K562 (cell line): ENCODE data around the gene PPIA. TPM values are rescaled to one million over a fixed set of nuclear protein-coding genes. Genes with fewer than 3 reads are reported as not detected.
A peak's percentile ranks its signal among the peaks of the same experiment; 100 is the strongest.

Experiments used
- BMI1 ChIP-seq: fragments of 150-350 bp; IDR thresholded peaks from 2 replicates; pipeline ENCODE4 v1.6.1; 2014; ENCODE audit warnings: low read length
- BRF1 ChIP-seq: IDR thresholded peaks from 3 replicates; pipeline ENCODE4 v1.6.1; 2011; ENCODE audit warnings: borderline replicate concordance, mild to moderate bottlenecking; ENCODE audit not compliant: insufficient read length; ENCODE audit errors: extremely low read depth
- BRF2 ChIP-seq: IDR thresholded peaks from 3 replicates; pipeline ENCODE4 v1.6.1; 2011; ENCODE audit warnings: borderline replicate concordance, mild to moderate bottlenecking; ENCODE audit not compliant: insufficient read length, insufficient read depth
- C11orf30 ChIP-seq: fragments of 450-650 bp; IDR thresholded peaks from 2 replicates; pipeline ENCODE4 v1.6.1; 2016; ENCODE audit warnings: low read depth, mild to moderate bottlenecking
- EHMT2 ChIP-seq: fragments of 450-650 bp; IDR thresholded peaks from 2 replicates; pipeline ENCODE4 v1.6.1; 2018; ENCODE audit warnings: antibody characterized with exemption
- ELF4 ChIP-seq: fragments of 450-650 bp; formaldehyde crosslinking; IDR thresholded peaks from 2 replicates; pipeline ENCODE4 v1.4.0; 2022; ENCODE audit warnings: missing genetic modification characterization
- FOSL1 ChIP-seq: fragments of 200-800 bp; sonication (Bioruptor generic); conservative IDR thresholded peaks from 2 replicates; pipeline ENCODE4 v1.6.1; 2016; ENCODE audit warnings: missing genetic modification characterization, missing compliant biosample characterization
- GTF2F1 ChIP-seq: IDR thresholded peaks from 2 replicates; pipeline ENCODE4 v1.6.1; 2011; ENCODE audit warnings: low read depth, low read length, improper control_type of control experiment
- IRF9 ChIP-seq: fragments of 450-650 bp; IDR thresholded peaks from 2 replicates; pipeline ENCODE4 v1.6.1; 2016; ENCODE audit warnings: missing biosample characterization, missing genetic modification characterization
- MAZ ChIP-seq, 2 experiments: fragments of 450-650 bp in 1 of 2; sonication (generic) in 1 of 2; formaldehyde crosslinking; IDR thresholded peaks in 1 of 2; conservative IDR thresholded peaks in 1 of 2; 2 replicates each; pipeline versions ENCODE4 v1.4.0 to v1.5.0; 2020; ENCODE audit warnings: mild to moderate bottlenecking in 1 of 2, missing genetic modification reagents in 1 of 2
- NELFE ChIP-seq: IDR thresholded peaks from 2 replicates; pipeline ENCODE4 v1.6.1; 2011; ENCODE audit warnings: mild to moderate bottlenecking; ENCODE audit not compliant: insufficient read depth, insufficient read length
- NR1H2 ChIP-seq: sonication (generic); formaldehyde crosslinking; IDR thresholded peaks from 2 replicates; pipeline ENCODE4 v1.4.0; 2020; ENCODE audit warnings: mild to moderate bottlenecking, missing genetic modification reagents
- PCBP1 ChIP-seq: fragments of 200-400 bp; formaldehyde crosslinking; IDR thresholded peaks from 2 replicates; pipeline ENCODE4 v1.6.1; 2018; ENCODE audit warnings: mild to moderate bottlenecking, low read depth, low read length; ENCODE audit not compliant: poor library complexity, severe bottlenecking
- PHB ChIP-seq: fragments of 250-450 bp; sonication (Bioruptor Pico); IDR thresholded peaks from 2 replicates; pipeline ENCODE4 v1.5.0; 2021
- PML ChIP-seq: IDR thresholded peaks from 2 replicates; pipeline ENCODE4 v1.6.1; 2012; ENCODE audit warnings: low read length, inconsistent platforms
- PTBP1 ChIP-seq: fragments of 200-400 bp; formaldehyde crosslinking; IDR thresholded peaks from 2 replicates; pipeline ENCODE4 v1.6.1; 2017; ENCODE audit warnings: low read depth, low read length
- PTTG1 ChIP-seq: fragments of 450-650 bp; IDR thresholded peaks from 2 replicates; pipeline ENCODE4 v1.6.1; 2016; ENCODE audit warnings: low read depth, mild to moderate bottlenecking, missing genetic modification characterization, missing compliant biosample characterization
- RBBP5 ChIP-seq: fragments of 200-600 bp; sonication (generic); IDR thresholded peaks from 2 replicates; pipeline ENCODE4 v1.6.1; 2012; ENCODE audit warnings: borderline replicate concordance, mild to moderate bottlenecking, low read length, control low read depth, inconsistent platforms; ENCODE audit not compliant: insufficient read depth, poor library complexity, severe bottlenecking
- TAF9B ChIP-seq: fragments of 450-650 bp; IDR thresholded peaks from 2 replicates; pipeline ENCODE4 v1.6.1; 2018; ENCODE audit warnings: mild to moderate bottlenecking; ENCODE audit not compliant: partially characterized antibody
- THAP7 ChIP-seq: fragments of 250-450 bp; sonication (Bioruptor Pico); IDR thresholded peaks from 2 replicates; pipeline ENCODE4 v1.5.0; 2021
- THRAP3 ChIP-seq: fragments of 450-650 bp; IDR thresholded peaks from 2 replicates; pipeline ENCODE4 v1.6.1; 2016; ENCODE audit warnings: mild to moderate bottlenecking, inconsistent platforms, borderline replicate concordance
- ZBTB2 ChIP-seq: fragments of 450-650 bp; IDR thresholded peaks from 2 replicates; pipeline ENCODE4 v1.6.1; 2016; ENCODE audit warnings: antibody characterized with exemption
- ZNF408 ChIP-seq: fragments of 250-450 bp; sonication (Bioruptor Pico); IDR thresholded peaks from 2 replicates; pipeline ENCODE4 v1.4.0; 2020; ENCODE audit warnings: low read depth, mild to moderate bottlenecking, moderate library complexity
- ZNF586 ChIP-seq: fragments of 450-650 bp; formaldehyde crosslinking; conservative IDR thresholded peaks from 2 replicates; pipeline ENCODE4 v1.4.0; 2020; ENCODE audit warnings: mild to moderate bottlenecking, moderate library complexity
- ZNF77 ChIP-seq: fragments of 250-450 bp; sonication (Bioruptor Pico); IDR thresholded peaks from 2 replicates; pipeline ENCODE4 v1.5.0; 2020
- ZNF79 ChIP-seq: fragments of 250-450 bp; sonication (Bioruptor Pico); IDR thresholded peaks from 2 replicates; pipeline ENCODE4 v1.4.0; 2020; ENCODE audit warnings: low read depth, mild to moderate bottlenecking, moderate library complexity
- polyA plus RNA-seq, 8 experiments: library from polyadenylated mRNA; depleted of rRNA in 4 of 8; stranded (reverse) in 5 of 8; unstranded in 3 of 8; fragments of >200 nt; fragmentation: Nextera tagmentation in 2 of 8; fragmentation: Illumina TruSeq in 1 of 8; extraction: Ambion mirVana in 2 of 8; extraction: Trizol in 1 of 8; gene quantifications; 2 replicates each; pipeline versions ENCODE4 v1.2.1 to v1.2.3, GENCODE V29; 2011 to 2014; ENCODE audit warnings: inconsistent platforms in 1 of 8, missing spikeins in 1 of 8
- total RNA-seq, 7 experiments: library from RNA; depleted of rRNA in 6 of 7; stranded (reverse); fragments of >200 nt in 6 of 7; fragmentation: Illumina TruSeq in 2 of 7; extraction: Trizol in 2 of 7; gene quantifications; 2 replicates each; pipeline versions ENCODE4 v1.2.1 to v1.2.3, GENCODE V29; 2011 to 2021; ENCODE audit warnings: low replicate concordance in 1 of 7

Gene PPIA
- total and polyA plus RNA-seq, 9 of the 15 experiments (the other 6 are each of a cell fraction or from before 2014, with no cell fraction given) = 2,583 to 7,504 (median 3,973) TPM

- TF ChIP-seq RBBP5 = peak; percentile 32
- 0 out of 2 replicates have a peak, but pooled peaks have one; percentile 90 for TF ChIP-seq PTBP1
- no peak for TF ChIP-seq IRF9
- peak; percentile 90 for TF ChIP-seq TAF9B
- no peak; the same call in 1 of the 2 replicates for TF ChIP-seq NR1H2 (CRISPR knock-in tag)
- peak in 1 of 2 experiments; percentile 13; a peak in 2 of 4 replicates for TF ChIP-seq MAZ (CRISPR knock-in tag; conservative IDR thresholded peaks at IDR 0.05 in 1 of 2, IDR thresholded peaks at IDR 0.05 in 1 of 2)
- TF ChIP-seq FOSL1 (tag) = no peak
- no peak for TF ChIP-seq THAP7 (CRISPR knock-in tag)
- TF ChIP-seq BMI1 = no peak
- peak; percentile 81 for TF ChIP-seq PML
- no peak for TF ChIP-seq THRAP3
- peak; percentile 97 for TF ChIP-seq PCBP1
- TF ChIP-seq PHB = peak; percentile 74; the same call in 1 of the 2 replicates
- no peak for TF ChIP-seq ZNF586 (CRISPR knock-in tag)
- TF ChIP-seq ZNF408 (CRISPR knock-in tag) = no peak
- TF ChIP-seq EHMT2 = no peak
- TF ChIP-seq C11orf30 = no peak
- TF ChIP-seq GTF2F1 = peak; percentile 93
- TF ChIP-seq BRF2 = no peak
- no peak for TF ChIP-seq ZNF77
- TF ChIP-seq PTTG1 (tag) = no peak
- TF ChIP-seq ZBTB2 = no peak
- TF ChIP-seq NELFE = no peak
- TF ChIP-seq ZNF79 = no peak
- no peak for TF ChIP-seq BRF1
- no peak for TF ChIP-seq ELF4 (CRISPR knock-in tag)
These were observed at the start of gene PPIA (continued) for GRCh38 chr7:44796504-44797328.
